ENCODE results near the gene TMEM117.

- TF ChIP-seq CTCF (optimal IDR thresholded peaks at IDR 0.05 in 1 of 3, IDR thresholded peaks at IDR 0.05 in 1 of 3, conservative IDR thresholded peaks at IDR 0.05 in 1 of 3; ENCODE audit: extremely low read depth in 1 of 3, insufficient read depth in 2 of 3, low read length in 3 of 3) (no peak), EZH2 (IDR thresholded peaks at IDR 0.05; ENCODE audit: low read length) (no peak)
These were observed 422.4 kb downstream of the TMEM117 start for GRCh38 chr12:44258246-44258645.

Data from keratinocyte (primary cell).